Thoracic aorta (tissue), 2 donors: ENCODE measurements around the gene MBD5. TPM values are rescaled to one million over a fixed set of nuclear protein-coding genes. Genes with fewer than 3 reads are reported as not detected.

Experiments
- ATAC-seq: fragments of 150-250 bp; one replicate; pipeline ENCODE4 v1.8.0; 2017; ENCODE audit warnings: low read depth; ENCODE audit not compliant: insufficient number of reproducible peaks, low FRiP score
- DNase-seq: peaks from one replicate; pipeline ENCODE4 v3.0.0-alpha.2; 2020; ENCODE audit warnings: low spot score
- H3K27ac ChIP-seq, 2 donors: fragments of 200-600 bp; sonication (generic); 1 replicate in 1 of 2; 2 replicates in 1 of 2; pipeline ENCODE4 v1.5.1; 2016; ENCODE audit warnings: mild to moderate bottlenecking in 2 of 2, moderate library complexity in 2 of 2
- H3K27me3 ChIP-seq: fragments of 200-600 bp; sonication (generic); replicated peaks from 2 replicates; pipeline ENCODE4 v1.6.0; 2016; ENCODE audit warnings: mild to moderate bottlenecking; ENCODE audit not compliant: insufficient read depth
- H3K36me3 ChIP-seq: fragments of 200-600 bp; sonication (generic); one replicate; pipeline ENCODE4 v1.5.1; 2016
- H3K4me1 ChIP-seq, 2 donors: fragments of 200-600 bp; sonication (generic); 1 replicate in 1 of 2; 2 replicates in 1 of 2; pipeline versions ENCODE4 v1.5.1 to v1.6.0; 2016; ENCODE audit warnings: low read depth in 2 of 2, mild to moderate bottlenecking in 1 of 2; ENCODE audit not compliant: control insufficient read depth in 1 of 2
- H3K4me3 ChIP-seq: fragments of 200-600 bp; sonication (generic); 2 replicates; pipeline ENCODE4 v1.5.1; 2016; ENCODE audit warnings: mild to moderate bottlenecking
- H3K9me3 ChIP-seq: fragments of 200-600 bp; sonication (generic); 2 replicates; pipeline ENCODE4 v1.5.1; 2016
- total RNA-seq, 2 donors: library from RNA; depleted of rRNA; stranded (reverse); fragments of >200 nt; gene quantifications; one replicate each; pipeline versions ENCODE4 v1.1.0 to v1.2.3, GENCODE V29; 2016
- TF ChIP-seq, protein P1 (sequence below): fragments of 200-600 bp; sonication (generic); IDR thresholded peaks from one replicate; pipeline ENCODE4 v1.5.1; 2019; ENCODE audit warnings: antibody characterized with exemption

Gene MBD5
- total RNA-seq, 2 donors from 2014 or later: 35.1 to 50.3 TPM

DNA sequence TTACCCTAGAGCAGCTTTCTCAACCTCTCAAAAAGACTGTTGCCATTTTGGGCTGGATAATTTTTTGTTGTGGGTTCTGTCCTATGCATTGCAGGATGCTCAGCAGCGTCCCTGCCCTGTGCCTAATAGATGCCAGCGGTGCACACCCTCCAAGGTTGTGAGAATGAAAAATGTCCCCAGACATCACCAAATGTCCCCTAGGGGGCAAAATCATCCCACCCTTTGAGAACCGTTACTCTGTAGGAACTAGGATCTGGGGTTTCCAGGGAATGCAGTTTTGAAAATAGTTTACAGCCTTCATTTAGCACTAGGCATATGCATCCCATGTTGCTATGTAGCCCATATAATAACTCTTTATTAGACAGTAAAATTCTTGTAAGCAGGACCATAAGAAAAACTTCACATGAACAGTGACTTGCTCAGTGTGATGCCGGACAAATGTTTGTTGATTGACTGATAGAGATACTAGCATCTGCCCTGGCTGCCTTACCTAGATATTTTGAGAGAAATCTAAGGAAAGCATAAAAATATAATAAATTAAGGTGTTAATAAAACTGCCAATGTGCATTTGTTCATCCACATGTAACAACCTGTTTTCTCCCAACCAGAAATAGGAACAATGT lies 544.5 kb downstream of the MBD5 start:
- no peak overlapping the region for H3K27ac ChIP-seq
- H3K9me3 ChIP-seq: no peaks in the 10 kb centered on the region
- H3K4me3 ChIP-seq: no peak overlapping the region
- TF ChIP-seq, protein P1, sequence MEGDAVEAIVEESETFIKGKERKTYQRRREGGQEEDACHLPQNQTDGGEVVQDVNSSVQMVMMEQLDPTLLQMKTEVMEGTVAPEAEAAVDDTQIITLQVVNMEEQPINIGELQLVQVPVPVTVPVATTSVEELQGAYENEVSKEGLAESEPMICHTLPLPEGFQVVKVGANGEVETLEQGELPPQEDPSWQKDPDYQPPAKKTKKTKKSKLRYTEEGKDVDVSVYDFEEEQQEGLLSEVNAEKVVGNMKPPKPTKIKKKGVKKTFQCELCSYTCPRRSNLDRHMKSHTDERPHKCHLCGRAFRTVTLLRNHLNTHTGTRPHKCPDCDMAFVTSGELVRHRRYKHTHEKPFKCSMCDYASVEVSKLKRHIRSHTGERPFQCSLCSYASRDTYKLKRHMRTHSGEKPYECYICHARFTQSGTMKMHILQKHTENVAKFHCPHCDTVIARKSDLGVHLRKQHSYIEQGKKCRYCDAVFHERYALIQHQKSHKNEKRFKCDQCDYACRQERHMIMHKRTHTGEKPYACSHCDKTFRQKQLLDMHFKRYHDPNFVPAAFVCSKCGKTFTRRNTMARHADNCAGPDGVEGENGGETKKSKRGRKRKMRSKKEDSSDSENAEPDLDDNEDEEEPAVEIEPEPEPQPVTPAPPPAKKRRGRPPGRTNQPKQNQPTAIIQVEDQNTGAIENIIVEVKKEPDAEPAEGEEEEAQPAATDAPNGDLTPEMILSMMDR: peak; percentile 44
- no peaks in the 10 kb centered on the region for H3K4me1 ChIP-seq
- no peak for ATAC-seq
- H3K36me3 ChIP-seq: no peaks in the 10 kb centered on the region
- no peaks in the 10 kb centered on the region for H3K27me3 ChIP-seq
- no peak for DNase-seq

Other genes starting within 250 kb of the MBD5 start
- 10 to 100 TPM in 1 of 2 donors, 1 to 10 TPM in 1; 8.1 to 23.0 TPM for gene ACVR2A, start 176.1 kb upstream of the MBD5 start, total RNA-seq
- 10 to 100 TPM; 12.2 to 57.9 TPM for gene ORC4, start 354 bp upstream of the MBD5 start, total RNA-seq